Measurements from ENCODE around the gene RFX6.

The RFX6 gene

DNA sequence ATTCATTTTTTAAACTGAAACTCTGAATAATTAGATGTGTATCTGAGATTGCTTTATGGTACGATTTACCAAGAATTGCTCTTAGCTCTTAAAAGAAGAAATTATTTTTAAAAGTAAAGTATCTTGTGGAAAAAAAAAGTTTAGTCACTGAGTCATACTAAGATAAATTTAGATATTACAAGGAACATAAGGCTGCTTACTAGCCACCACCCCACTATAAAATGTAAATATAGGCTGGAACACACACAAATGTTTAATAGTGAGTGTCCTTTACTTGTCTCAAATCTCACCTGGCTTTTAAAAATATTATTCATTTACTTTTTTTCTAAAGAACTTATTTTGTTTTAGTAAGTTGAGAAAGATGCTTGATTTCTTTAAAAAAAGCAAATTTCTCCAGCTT lies 17.6 kb downstream of the RFX6 start:
- TF ChIP-seq, protein P1, sequence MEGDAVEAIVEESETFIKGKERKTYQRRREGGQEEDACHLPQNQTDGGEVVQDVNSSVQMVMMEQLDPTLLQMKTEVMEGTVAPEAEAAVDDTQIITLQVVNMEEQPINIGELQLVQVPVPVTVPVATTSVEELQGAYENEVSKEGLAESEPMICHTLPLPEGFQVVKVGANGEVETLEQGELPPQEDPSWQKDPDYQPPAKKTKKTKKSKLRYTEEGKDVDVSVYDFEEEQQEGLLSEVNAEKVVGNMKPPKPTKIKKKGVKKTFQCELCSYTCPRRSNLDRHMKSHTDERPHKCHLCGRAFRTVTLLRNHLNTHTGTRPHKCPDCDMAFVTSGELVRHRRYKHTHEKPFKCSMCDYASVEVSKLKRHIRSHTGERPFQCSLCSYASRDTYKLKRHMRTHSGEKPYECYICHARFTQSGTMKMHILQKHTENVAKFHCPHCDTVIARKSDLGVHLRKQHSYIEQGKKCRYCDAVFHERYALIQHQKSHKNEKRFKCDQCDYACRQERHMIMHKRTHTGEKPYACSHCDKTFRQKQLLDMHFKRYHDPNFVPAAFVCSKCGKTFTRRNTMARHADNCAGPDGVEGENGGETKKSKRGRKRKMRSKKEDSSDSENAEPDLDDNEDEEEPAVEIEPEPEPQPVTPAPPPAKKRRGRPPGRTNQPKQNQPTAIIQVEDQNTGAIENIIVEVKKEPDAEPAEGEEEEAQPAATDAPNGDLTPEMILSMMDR (conservative IDR thresholded peaks at IDR 0.05; ENCODE audit: low read depth, low read length), result no peak
- no peak for DNase-seq (ENCODE audit: low read depth)
- H3K4me3 ChIP-seq (ENCODE audit: low read depth, low read length), result no peak overlapping the region

DNA sequence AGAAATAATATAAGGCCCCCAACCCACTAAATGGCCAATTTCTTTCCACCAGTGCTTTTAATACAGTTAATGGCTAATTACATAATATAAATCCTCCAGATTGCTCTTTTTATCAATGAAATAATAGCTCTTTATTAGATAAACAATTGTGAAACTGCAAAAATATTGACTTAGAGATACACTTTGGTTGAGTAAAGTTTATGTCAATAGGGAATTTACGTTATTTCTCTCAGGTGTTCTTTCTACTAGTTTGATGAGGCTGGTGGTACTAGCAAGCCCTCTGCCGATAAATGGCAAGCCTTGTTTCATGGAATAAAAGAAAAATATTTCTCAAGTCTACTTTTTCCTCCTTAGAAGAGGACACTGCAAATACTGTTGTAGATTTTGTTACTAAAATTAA lies 18.9 kb downstream of the RFX6 start:
- H3K4me3 ChIP-seq (ENCODE audit: low read depth, low read length), result no peak overlapping the region
- TF ChIP-seq, protein P1 (conservative IDR thresholded peaks at IDR 0.05; ENCODE audit: low read depth, low read length), result no peak
- no peak for DNase-seq (ENCODE audit: low read depth)

DNA sequence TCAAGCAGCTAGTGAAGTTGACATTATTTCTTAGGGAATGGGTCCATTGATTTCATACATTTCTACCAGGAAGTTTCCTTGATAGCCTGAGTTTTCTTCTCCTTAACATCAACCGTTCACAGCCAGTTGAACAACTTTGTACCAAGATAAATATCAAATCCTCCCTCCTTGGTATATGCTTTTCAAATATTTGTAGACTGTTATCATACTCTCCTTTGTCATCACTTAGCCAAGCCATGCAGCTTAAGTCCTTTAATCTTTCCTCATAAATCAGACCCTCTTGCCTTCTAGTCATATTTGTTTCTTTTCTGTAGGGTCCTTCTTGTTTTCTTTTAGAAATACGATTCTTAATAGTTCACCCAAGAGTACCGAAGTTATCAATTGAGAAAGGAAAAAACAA lies 25.6 kb downstream of the RFX6 start:
- H3K4me3 ChIP-seq (ENCODE audit: low read depth, low read length), result no peak overlapping the region
- TF ChIP-seq, protein P1 (conservative IDR thresholded peaks at IDR 0.05; ENCODE audit: low read depth, low read length), result no peak
- DNase-seq (ENCODE audit: low read depth), result no peak

DNA sequence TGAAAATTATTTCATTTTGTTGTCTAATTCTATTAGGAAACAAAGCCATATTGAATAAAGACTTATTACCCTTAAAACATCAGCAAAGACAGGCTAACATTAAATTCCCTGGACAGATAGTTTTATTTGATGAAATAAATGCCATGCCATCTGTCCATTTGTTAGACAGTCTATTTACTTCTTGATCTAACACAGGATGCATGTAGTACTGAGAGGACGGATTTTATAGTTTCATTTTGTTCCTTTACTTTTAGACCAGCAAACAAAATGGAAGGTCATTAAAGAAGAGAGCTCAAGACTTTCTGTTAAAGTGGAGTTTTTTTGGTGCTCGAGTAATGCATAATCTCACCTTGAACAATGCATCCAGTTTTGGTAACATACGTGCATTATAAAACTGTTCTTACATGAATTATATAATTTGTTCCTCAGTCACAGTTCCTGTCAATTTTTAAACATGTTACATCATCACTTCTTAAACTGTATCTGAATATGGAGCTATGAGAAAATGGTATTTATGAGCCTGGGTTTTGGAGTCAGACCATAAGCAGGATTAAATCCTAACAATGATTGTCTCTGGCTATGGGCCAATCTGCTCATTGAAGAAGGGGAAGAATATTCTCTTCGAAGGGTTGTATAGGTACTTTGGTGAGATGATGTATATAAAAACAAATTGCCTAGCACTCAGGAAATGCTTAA lies 46.0 kb downstream of the RFX6 start:
- no peak for DNase-seq (ENCODE audit: low read depth)
- no peak overlapping the region for H3K4me3 ChIP-seq (ENCODE audit: low read depth, low read length)
- TF ChIP-seq, protein P1 (conservative IDR thresholded peaks at IDR 0.05; ENCODE audit: low read depth, low read length), result no peak

DNA sequence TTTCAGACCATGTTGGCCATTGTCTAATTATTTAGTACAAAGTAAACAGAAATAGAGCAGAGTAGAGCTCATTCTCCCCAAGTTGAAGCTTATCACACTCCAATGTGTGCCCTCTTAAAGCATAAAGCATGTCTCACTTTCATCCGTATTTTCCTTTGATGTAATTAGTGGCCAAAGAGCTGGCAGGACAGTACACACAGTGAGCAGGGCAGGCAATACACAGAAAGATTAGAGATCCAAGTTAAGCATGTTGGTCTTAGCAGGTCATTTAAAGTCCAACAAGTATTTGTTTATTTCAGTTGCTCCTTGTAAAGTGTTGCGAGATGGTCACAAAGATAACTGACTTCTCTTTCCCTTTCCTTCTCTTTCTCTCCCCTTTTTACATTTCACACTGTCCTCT lies 47.2 kb downstream of the RFX6 start:
- TF ChIP-seq, protein P1 (conservative IDR thresholded peaks at IDR 0.05; ENCODE audit: low read depth, low read length), result no peak
- DNase-seq (ENCODE audit: low read depth), result no peak
- H3K4me3 ChIP-seq (ENCODE audit: low read depth, low read length), result no peak overlapping the region

DNA sequence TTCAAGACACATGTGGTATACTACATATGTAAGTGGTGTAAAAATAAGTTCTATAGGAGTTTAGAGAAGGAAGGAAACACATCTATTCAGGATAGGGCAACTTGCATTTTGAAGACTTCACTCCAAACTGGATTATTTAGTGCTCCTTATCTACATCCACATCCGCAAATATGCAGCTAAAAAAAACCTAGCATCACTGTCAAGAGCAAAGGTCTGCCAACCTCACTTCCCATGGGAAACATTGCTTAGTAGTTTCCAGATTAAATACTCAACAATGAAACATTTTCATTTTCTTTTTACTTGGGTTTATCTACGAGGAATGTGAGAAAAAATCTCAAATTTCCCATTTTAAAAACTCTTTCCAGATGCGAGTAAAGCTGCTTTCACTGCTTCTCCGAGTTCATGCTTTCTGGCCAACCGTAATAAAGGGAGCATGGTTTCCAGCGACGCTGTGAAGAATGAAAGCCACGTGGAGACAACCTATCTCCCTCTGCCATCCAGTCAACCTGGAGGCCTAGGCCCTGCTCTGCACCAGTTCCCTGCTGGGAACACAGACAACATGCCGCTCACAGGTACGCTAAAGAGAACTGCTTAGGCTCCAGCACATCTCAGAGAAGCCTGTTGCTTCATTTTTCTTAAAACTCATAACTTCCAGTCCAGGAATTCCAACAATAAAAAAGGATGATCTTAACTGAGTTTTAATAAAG lies 48.2 kb downstream of the RFX6 start:
- TF ChIP-seq, protein P1 (conservative IDR thresholded peaks at IDR 0.05; ENCODE audit: low read depth, low read length), result no peak
- no peak for DNase-seq (ENCODE audit: low read depth)
- H3K4me3 ChIP-seq (ENCODE audit: low read depth, low read length), result no peak overlapping the region

DNA sequence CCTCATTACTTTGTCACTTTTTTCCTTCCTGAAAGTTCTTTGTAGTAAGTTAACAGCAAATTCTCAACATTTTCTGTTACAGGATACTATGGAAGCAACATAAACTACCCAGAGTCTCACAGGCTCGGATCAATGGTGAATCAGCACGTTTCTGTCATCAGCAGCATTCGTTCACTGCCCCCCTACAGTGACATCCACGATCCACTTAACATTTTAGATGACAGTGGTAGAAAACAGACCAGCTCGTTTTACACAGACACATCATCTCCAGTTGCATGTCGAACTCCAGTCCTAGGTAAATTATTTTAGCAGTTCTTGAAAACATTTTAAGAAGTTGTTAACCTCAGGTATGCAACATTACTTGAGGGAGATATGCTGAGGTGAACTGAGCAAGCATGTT lies 51.6 kb downstream of the RFX6 start:
- no peak for DNase-seq (ENCODE audit: low read depth)
- TF ChIP-seq, protein P1 (conservative IDR thresholded peaks at IDR 0.05; ENCODE audit: low read depth, low read length), result no peak
- H3K4me3 ChIP-seq (ENCODE audit: low read depth, low read length), result no peak overlapping the region

All from choroid plexus epithelial cell (primary cell).